ENCODE results near the gene ATOH7.

GRCh38 chr10:68247931-68248330 is 16.0 kb upstream of the ATOH7 start:
- no peak for TF ChIP-seq POLR2A (IDR thresholded peaks at IDR 0.05; ENCODE audit: extremely low read depth, insufficient read length)
- TF ChIP-seq, protein P1, sequence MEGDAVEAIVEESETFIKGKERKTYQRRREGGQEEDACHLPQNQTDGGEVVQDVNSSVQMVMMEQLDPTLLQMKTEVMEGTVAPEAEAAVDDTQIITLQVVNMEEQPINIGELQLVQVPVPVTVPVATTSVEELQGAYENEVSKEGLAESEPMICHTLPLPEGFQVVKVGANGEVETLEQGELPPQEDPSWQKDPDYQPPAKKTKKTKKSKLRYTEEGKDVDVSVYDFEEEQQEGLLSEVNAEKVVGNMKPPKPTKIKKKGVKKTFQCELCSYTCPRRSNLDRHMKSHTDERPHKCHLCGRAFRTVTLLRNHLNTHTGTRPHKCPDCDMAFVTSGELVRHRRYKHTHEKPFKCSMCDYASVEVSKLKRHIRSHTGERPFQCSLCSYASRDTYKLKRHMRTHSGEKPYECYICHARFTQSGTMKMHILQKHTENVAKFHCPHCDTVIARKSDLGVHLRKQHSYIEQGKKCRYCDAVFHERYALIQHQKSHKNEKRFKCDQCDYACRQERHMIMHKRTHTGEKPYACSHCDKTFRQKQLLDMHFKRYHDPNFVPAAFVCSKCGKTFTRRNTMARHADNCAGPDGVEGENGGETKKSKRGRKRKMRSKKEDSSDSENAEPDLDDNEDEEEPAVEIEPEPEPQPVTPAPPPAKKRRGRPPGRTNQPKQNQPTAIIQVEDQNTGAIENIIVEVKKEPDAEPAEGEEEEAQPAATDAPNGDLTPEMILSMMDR (IDR thresholded peaks at IDR 0.05; ENCODE audit: low read depth, low read length), result no peak
- TF ChIP-seq MAX (IDR thresholded peaks at IDR 0.05; ENCODE audit: low read depth, low read length), result no peak
- no peak for TF ChIP-seq MYC (IDR thresholded peaks at IDR 0.05; ENCODE audit: low read depth, low read length)

Measured in NB4 (cell line).